Keratinocyte (primary cell): ENCODE data around the gene PNMA8B. TPM values are rescaled to one million over a fixed set of nuclear protein-coding genes. Genes with fewer than 3 reads are reported as not detected.

Experiments used
- DNase-seq: peaks from one replicate; pipeline ENCODE4 v3.0.0-alpha.2; 2011; ENCODE audit warnings: low read depth, missing footprints, low spot score
- FAIRE-seq: peaks from 2 replicates; lab custom pipeline; 2011; peaks lifted over from hg19 to GRCh38; lab: Jason Lieb, UNC
- H2AFZ ChIP-seq: 2 replicates; pipeline ENCODE4 v1.6.0; 2012; ENCODE audit warnings: low read length, control low read depth, inconsistent platforms; ENCODE audit not compliant: control insufficient read depth
- H3K27ac ChIP-seq: 2 replicates; pipeline ENCODE4 v1.5.1; 2011; ENCODE audit warnings: low read length; ENCODE audit not compliant: control insufficient read depth, insufficient read depth
- H3K27me3 ChIP-seq: 3 replicates; pipeline ENCODE4 v1.6.0; 2011; ENCODE audit warnings: low read length; ENCODE audit not compliant: control insufficient read depth, insufficient read depth; ENCODE audit errors: extremely low read depth
- H3K36me3 ChIP-seq, 2 experiments: 2 replicates in 1 of 2; 3 replicates in 1 of 2; pipeline ENCODE4 v1.5.1; 2011; ENCODE audit warnings: low read length in 2 of 2, mild to moderate bottlenecking in 1 of 2; ENCODE audit not compliant: control insufficient read depth in 2 of 2, insufficient read depth in 2 of 2; ENCODE audit errors: extremely low read depth in 1 of 2
- H3K4me1 ChIP-seq: 3 replicates; pipeline ENCODE4 v1.5.1; 2011; ENCODE audit warnings: low read length; ENCODE audit not compliant: control insufficient read depth, insufficient read depth; ENCODE audit errors: extremely low read depth
- H3K4me2 ChIP-seq: 3 replicates; pipeline ENCODE4 v1.6.0; 2011; ENCODE audit warnings: low read depth, low read length; ENCODE audit not compliant: control insufficient read depth, insufficient read depth; ENCODE audit errors: extremely low read depth
- H3K4me3 ChIP-seq, 3 experiments: fragments of 200-600 bp in 1 of 3; sonication (generic) in 1 of 3; 2 replicates in 2 of 3; 3 replicates in 1 of 3; pipeline ENCODE4 v1.5.1; 2011 to 2016; ENCODE audit warnings: low read length in 3 of 3, mild to moderate bottlenecking in 3 of 3, control low read depth in 2 of 3, inconsistent platforms in 1 of 3, low read depth in 1 of 3, mixed read lengths in 1 of 3, mixed run types in 1 of 3, moderate library complexity in 1 of 3; ENCODE audit not compliant: control insufficient read depth in 2 of 3, insufficient read depth in 2 of 3; ENCODE audit errors: extremely low read depth in 1 of 3
- H3K79me2 ChIP-seq: 2 replicates; pipeline ENCODE4 v1.6.0; 2012; ENCODE audit warnings: low read length; ENCODE audit not compliant: control insufficient read depth, insufficient read depth
- H3K9ac ChIP-seq: 3 replicates; pipeline ENCODE4 v1.6.0; 2011; ENCODE audit warnings: low read length; ENCODE audit not compliant: control insufficient read depth, insufficient read depth; ENCODE audit errors: extremely low read depth
- H3K9me1 ChIP-seq: 3 replicates; pipeline ENCODE4 v1.6.0; 2011; ENCODE audit warnings: low read length; ENCODE audit not compliant: control insufficient read depth, insufficient read depth; ENCODE audit errors: extremely low read depth
- H3K9me3 ChIP-seq: 2 replicates; pipeline ENCODE4 v1.5.1; 2012; ENCODE audit warnings: low read depth, low read length; ENCODE audit not compliant: control insufficient read depth
- H4K20me1 ChIP-seq: 3 replicates; pipeline ENCODE4 v1.6.0; 2011; ENCODE audit warnings: low read length; ENCODE audit not compliant: control insufficient read depth, insufficient read depth; ENCODE audit errors: extremely low read depth
- EZH2 ChIP-seq: IDR thresholded peaks from one replicate; pipeline ENCODE4 v1.6.1; 2012; ENCODE audit warnings: inconsistent platforms, mild to moderate bottlenecking, low read length, moderate library complexity
- dilution Hi-C: fragments of 300-500 bp; cut with MboI; formaldehyde crosslinking; loops from one replicate; pipeline ENCODE4 v1.7.0; 2020; ENCODE audit warnings: low sequenced_read_pairs; ENCODE audit not compliant: extremely low pct_ligation_motif_present
- polyA plus RNA-seq, 5 experiments: library from polyadenylated mRNA; depleted of rRNA in 3 of 5; stranded (reverse) in 3 of 5; stranded (forward) in 1 of 5; unstranded in 1 of 5; fragments of >200 nt; gene quantifications; 1 replicate in 1 of 5; 2 replicates in 3 of 5; 3 replicates in 1 of 5; pipeline versions ENCODE4 v1.2.1 to v1.2.3, GENCODE V29; 2011 to 2012; ENCODE audit warnings: missing spikeins in 2 of 5, low read depth in 1 of 5, low replicate concordance in 1 of 5
- TF ChIP-seq, protein P1 (sequence below), 3 experiments: IDR thresholded peaks in 1 of 3; conservative IDR thresholded peaks in 1 of 3; optimal IDR thresholded peaks in 1 of 3; 2 replicates in 2 of 3; 3 replicates in 1 of 3; pipeline versions ENCODE3 to v1.5.1; 2011; ENCODE audit warnings: low read length in 3 of 3, mild to moderate bottlenecking in 3 of 3, moderate library complexity in 2 of 3, control low read depth in 1 of 3, inconsistent platforms in 1 of 3; ENCODE audit not compliant: insufficient read depth in 2 of 3; ENCODE audit errors: extremely low read depth in 1 of 3

PNMA8B gene
- polyA plus RNA-seq, 1 donor (not counting 4 experiments of a cell fraction or from before 2014, with no cell fraction given): not detected

DNA sequence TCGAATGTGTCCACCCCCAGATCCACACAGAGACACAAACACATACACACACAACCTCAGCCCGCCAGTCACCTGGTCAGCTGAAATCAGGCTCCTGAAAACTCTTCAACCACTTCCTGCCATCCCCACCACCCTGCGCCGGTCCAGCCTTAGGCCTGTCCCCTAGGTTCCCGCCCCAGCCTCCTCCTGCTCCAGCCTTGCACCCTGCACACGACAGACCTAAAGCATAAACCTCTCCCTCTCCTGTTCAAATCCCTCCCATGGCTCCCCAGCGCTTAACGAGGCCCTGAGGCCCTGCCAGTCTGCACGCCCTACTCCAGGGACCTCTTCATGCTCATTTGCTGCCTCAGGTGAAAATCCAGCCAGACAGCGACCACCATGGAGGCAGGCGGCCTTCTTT is 7.1 kb downstream of the PNMA8B start:
- H3K36me3 ChIP-seq: no peaks in the 10 kb centered on the region
- TF ChIP-seq, protein P1, sequence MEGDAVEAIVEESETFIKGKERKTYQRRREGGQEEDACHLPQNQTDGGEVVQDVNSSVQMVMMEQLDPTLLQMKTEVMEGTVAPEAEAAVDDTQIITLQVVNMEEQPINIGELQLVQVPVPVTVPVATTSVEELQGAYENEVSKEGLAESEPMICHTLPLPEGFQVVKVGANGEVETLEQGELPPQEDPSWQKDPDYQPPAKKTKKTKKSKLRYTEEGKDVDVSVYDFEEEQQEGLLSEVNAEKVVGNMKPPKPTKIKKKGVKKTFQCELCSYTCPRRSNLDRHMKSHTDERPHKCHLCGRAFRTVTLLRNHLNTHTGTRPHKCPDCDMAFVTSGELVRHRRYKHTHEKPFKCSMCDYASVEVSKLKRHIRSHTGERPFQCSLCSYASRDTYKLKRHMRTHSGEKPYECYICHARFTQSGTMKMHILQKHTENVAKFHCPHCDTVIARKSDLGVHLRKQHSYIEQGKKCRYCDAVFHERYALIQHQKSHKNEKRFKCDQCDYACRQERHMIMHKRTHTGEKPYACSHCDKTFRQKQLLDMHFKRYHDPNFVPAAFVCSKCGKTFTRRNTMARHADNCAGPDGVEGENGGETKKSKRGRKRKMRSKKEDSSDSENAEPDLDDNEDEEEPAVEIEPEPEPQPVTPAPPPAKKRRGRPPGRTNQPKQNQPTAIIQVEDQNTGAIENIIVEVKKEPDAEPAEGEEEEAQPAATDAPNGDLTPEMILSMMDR (optimal IDR thresholded peaks at IDR 0.05 in 1 of 3, IDR thresholded peaks at IDR 0.05 in 1 of 3, conservative IDR thresholded peaks at IDR 0.05 in 1 of 3; ENCODE audit: extremely low read depth in 1 of 3, insufficient read depth in 2 of 3, low read length in 3 of 3): no peak
- no peak for TF ChIP-seq EZH2
- dilution Hi-C loops: no loop called here
- H4K20me1 ChIP-seq: no peaks in the 10 kb centered on the region
- no peaks in the 10 kb centered on the region for H3K9me3 ChIP-seq
- no peaks in the 10 kb centered on the region for H3K79me2 ChIP-seq
- H2AFZ ChIP-seq: no peak overlapping the region
- H3K4me3 ChIP-seq: no peak overlapping the region
- no peak overlapping the region for H3K9ac ChIP-seq
- H3K9me1 ChIP-seq: no peaks in the 10 kb centered on the region
- H3K27ac ChIP-seq: no peak overlapping the region
- H3K27me3 ChIP-seq: peaks cover 31% of the 10 kb centered on the region
- DNase-seq (no peak), FAIRE-seq (no peak)
- peaks cover 6% of the 10 kb centered on the region for H3K4me1 ChIP-seq
- H3K4me2 ChIP-seq: no peak overlapping the region

DNA sequence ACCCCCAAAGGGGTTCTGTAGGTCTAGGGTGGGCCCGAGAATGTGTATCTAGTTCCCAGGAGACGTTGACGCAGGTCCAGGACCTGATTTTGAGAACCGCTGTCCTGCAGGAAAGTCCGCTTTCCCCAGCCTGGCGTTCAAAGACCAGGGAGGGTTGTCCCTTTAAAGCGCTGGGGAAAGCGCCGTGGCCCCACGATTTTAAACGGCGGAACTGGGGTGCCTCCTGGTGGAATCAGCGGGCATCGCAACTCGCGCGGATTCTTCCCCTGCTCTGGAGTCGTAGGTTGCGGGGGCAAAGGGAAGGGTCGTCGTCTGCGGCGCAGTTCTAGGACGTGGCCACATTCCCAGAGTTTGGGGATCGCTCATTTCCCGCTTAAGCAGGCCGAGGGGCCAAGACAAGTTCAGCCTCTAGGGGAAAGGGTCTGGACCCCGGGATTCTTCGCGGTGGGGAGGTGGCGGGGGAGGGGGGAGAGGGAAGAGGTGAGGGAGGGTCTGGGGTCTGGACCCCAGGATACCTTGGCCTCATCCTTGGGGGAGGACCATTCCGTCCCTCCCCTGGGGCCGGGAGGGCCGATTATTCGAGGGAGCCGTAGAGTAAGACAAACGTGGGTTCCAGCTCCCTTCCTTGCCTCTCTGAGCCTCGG is 7.7 kb downstream of the PNMA8B start:
- peak overlapping the region; percentile 83 for H3K4me2 ChIP-seq
- peaks cover 31% of the 10 kb centered on the region for H3K27me3 ChIP-seq
- DNase-seq (no peak), FAIRE-seq (peak; percentile 49)
- H3K27ac ChIP-seq: no peak overlapping the region
- dilution Hi-C loops: no loop called here
- H3K9me1 ChIP-seq: no peaks in the 10 kb centered on the region
- H3K4me3 ChIP-seq: peak overlapping the region in 1 of 3 experiments; percentile 15
- peak overlapping the region; percentile 59 for H2AFZ ChIP-seq
- no peaks in the 10 kb centered on the region for H3K9me3 ChIP-seq
- no peak for TF ChIP-seq EZH2
- TF ChIP-seq, protein P1 (optimal IDR thresholded peaks at IDR 0.05 in 1 of 3, IDR thresholded peaks at IDR 0.05 in 1 of 3, conservative IDR thresholded peaks at IDR 0.05 in 1 of 3; ENCODE audit: extremely low read depth in 1 of 3, insufficient read depth in 2 of 3, low read length in 3 of 3): peak; percentile 85 to 94 (median 92)
- H3K79me2 ChIP-seq: no peaks in the 10 kb centered on the region
- peaks cover 4% of the 10 kb centered on the region for H3K4me1 ChIP-seq
- no peaks in the 10 kb centered on the region for H4K20me1 ChIP-seq
- no peaks in the 10 kb centered on the region for H3K36me3 ChIP-seq
- peak overlapping the region; percentile 23 for H3K9ac ChIP-seq
